ENCODE results near the gene DUSP1.

Gene DUSP1

DNA sequence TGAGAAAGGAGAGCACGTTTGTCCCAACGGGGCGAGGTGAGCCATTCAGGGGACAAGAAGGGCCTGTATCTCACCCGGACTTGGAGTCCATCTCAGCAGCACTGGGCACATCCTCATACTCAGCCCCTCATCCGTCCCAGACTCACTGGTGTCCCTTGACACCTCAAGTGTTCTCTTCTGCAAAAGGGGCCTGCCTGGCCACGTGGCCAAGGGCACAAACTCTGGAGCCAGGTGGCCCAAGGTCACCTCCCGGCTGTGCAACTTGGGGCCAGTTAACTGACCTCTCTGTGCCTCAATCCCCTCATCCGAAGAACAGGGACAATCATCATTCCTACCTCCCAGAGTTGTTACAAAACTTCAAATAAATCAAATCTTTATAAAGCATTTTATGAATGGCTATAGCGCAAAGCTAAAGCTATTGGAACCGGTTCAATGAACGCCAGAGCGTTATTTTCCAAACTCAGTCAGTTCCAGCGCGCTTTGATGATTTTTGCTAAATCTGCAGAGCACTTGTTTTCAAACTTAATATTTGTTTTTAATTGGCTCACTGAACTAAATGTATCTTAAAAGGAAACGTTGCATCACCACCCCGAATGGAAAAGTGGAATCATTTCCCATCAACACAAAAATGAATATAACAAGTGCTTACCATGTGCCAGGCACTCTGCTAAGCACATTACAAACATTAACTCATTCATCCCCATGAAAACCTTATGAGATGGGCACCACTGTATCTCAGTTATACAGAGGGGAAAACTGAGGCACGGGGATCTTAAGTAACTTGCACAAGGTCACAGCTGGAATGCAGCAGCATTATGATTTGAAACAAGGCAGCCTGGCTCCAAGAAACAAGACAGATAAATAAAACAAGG, 49.3 kb downstream of the DUSP1 start:
- DNase-seq: no peak

DNA sequence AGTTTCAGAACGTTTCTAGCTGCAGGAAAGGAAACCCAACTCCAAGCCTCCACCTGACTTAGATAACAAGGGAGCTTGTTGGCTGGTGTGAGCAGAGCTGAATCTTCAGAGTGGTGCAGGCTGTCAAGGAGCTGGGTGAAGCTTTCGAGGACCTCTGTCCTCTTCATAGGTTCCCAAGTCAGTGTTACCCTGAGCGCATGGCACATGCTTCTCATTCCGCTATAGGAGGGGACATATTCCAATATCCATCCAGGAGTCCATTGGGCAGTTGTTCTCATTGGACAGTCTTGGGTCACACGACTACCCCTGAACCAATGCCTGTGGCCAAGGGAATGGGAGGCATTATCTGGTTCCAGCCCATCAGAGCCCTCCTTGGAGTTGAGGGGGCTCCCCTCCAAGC, 50.3 kb downstream of the DUSP1 start:
- DNase-seq: no peak

DNA sequence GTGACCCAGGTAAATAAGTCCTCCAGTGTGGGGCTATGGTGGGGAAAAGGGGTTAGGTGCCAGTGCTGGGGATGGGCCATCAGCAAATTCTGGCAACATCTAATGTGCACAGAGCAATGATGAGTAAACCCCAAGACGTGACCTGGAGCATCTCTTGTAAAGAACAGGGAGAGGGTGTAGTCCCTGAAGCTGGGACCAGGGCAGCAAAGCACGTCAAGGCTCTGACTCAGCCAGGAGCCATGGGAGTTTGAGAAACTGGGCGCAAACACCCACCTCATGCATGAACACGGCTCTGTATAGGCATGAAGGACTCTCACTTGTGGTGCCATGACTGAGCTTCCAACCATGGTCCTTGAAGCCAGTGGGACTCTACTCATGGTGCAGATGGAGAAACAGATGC, 51.8 kb downstream of the DUSP1 start:
- no peak for DNase-seq

DNA sequence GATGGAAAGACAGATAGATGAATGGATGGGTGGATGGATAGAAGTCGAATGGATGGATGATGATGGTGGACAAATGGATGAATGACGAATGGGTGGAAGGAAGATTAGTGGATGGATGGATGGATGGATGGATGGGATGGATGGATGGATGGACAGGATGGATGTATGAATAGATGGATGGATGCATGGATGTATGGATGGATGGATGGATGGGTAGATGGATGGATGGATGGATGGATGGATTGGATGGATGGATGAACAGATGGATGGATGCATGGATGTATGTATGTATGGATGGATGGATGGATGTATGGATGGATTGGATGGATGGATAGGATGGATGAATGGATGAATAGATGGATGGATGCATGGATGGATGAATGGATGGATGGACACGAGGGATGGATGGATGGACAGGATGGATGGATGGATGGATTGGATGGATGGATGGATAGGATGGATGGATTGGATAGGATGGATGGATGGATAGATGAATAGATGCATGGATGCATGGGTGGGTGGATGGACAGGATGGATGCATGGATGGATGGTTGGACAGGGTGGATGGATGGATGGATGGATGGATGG, 52.4 kb downstream of the DUSP1 start:
- DNase-seq: no peak
